GM23338 (cell line): Measurements from ENCODE around the gene NGEF.

ENCODE experiments used
- EZH2 ChIP-seq: fragments of 200-600 bp; sonication (generic); IDR thresholded peaks from one replicate; pipeline ENCODE4 v1.8.0; 2017; ENCODE audit warnings: antibody characterized with exemption, mild to moderate bottlenecking, low read depth; ENCODE audit not compliant: unreplicated experiment
- TF ChIP-seq, protein P1 (sequence below), 2 experiments: fragments of 200-600 bp in 1 of 2; sonication (generic) in 1 of 2; conservative IDR thresholded peaks; 2 replicates each; pipeline versions ENCODE4 v1.5.1 to v1.6.1; 2016 to 2017; ENCODE audit warnings: antibody characterized with exemption in 2 of 2, low read depth in 2 of 2, mild to moderate bottlenecking in 2 of 2, moderate library complexity in 1 of 2

DNA sequence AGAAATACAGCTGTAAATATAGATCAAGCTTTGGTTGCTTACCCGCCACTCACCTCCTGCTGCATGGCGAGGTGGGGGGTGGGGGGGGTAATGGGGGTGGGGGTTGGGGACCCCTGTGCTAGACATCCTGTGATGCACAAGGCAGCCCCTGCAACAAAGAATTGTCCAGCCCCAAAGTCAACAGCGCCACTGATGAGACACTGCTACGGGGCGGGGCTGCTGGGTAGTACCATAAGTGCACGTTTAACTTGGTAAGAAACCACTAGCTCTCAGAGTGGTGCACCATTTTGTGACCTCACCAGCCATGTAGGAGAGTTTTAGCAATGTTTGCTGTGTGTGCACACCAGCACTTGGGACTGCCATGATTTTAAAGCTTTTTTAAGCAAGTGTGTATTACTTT is 102.7 kb downstream of the NGEF start:
- TF ChIP-seq, protein P1, sequence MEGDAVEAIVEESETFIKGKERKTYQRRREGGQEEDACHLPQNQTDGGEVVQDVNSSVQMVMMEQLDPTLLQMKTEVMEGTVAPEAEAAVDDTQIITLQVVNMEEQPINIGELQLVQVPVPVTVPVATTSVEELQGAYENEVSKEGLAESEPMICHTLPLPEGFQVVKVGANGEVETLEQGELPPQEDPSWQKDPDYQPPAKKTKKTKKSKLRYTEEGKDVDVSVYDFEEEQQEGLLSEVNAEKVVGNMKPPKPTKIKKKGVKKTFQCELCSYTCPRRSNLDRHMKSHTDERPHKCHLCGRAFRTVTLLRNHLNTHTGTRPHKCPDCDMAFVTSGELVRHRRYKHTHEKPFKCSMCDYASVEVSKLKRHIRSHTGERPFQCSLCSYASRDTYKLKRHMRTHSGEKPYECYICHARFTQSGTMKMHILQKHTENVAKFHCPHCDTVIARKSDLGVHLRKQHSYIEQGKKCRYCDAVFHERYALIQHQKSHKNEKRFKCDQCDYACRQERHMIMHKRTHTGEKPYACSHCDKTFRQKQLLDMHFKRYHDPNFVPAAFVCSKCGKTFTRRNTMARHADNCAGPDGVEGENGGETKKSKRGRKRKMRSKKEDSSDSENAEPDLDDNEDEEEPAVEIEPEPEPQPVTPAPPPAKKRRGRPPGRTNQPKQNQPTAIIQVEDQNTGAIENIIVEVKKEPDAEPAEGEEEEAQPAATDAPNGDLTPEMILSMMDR (conservative IDR thresholded peaks at IDR 0.05; ENCODE audit: low read depth in 2 of 2) = no peak
- no peak for TF ChIP-seq EZH2
